ENCODE measurements around the gene GNPDA1. TPM values are rescaled to one million over a fixed set of nuclear protein-coding genes. Genes with fewer than 3 reads are reported as not detected.

Gene GNPDA1
- polyA plus RNA-seq, 1 donor (not counting 4 experiments of a cell fraction or from before 2014, with no cell fraction given): 18.0 TPM

DNA sequence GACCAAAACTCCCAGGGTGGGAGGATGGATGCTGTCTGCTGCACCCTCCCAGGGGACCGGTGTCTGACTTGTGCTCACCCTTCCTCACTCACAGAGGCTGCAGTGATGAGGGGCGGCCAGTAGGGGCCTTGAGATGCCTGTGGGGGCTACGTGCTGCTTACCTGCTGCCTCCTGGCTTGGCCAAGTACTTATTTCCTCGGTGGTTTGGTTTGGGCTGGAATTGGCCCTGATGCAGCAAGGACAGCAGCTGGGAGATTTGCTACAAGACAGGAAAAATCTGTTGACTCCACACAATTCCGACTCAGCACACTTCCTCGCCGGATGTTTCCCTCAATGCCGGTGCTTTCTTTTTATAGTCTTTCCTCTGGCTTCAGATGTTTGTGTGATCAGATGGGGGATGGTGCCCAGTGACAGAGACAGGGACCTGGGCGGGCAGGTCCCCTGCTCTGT is 61.5 kb downstream of the GNPDA1 start:
- dilution Hi-C loops (cut with MboI; ENCODE audit: extremely low pct_ligation_motif_present, low sequenced_read_pairs): no loop called here
- H2AFZ ChIP-seq (ENCODE audit: control insufficient read depth, low read length): no peak overlapping the region
- FAIRE-seq: no peak

More for the DNA sequence above, 61.5 kb downstream of the GNPDA1 start:
- H3K36me3 ChIP-seq (ENCODE audit: control insufficient read depth in 2 of 2, extremely low read depth in 1 of 2, insufficient read depth in 2 of 2, low read length in 2 of 2): no peaks in the 10 kb centered on the region
- no peaks in the 10 kb centered on the region for H3K79me2 ChIP-seq (ENCODE audit: control insufficient read depth, insufficient read depth, low read length)
- H3K9me3 ChIP-seq (ENCODE audit: control insufficient read depth, low read depth, low read length): no peaks in the 10 kb centered on the region
- H3K27me3 ChIP-seq (ENCODE audit: control insufficient read depth, extremely low read depth, insufficient read depth, low read length): no peaks in the 10 kb centered on the region
- no peaks in the 10 kb centered on the region for H3K4me1 ChIP-seq (ENCODE audit: control insufficient read depth, extremely low read depth, insufficient read depth, low read length)
- H3K9ac ChIP-seq (ENCODE audit: control insufficient read depth, extremely low read depth, insufficient read depth, low read length): no peak overlapping the region
- H3K4me2 ChIP-seq (ENCODE audit: control insufficient read depth, extremely low read depth, insufficient read depth, low read depth, low read length): no peak overlapping the region
- no peaks in the 10 kb centered on the region for H4K20me1 ChIP-seq (ENCODE audit: control insufficient read depth, extremely low read depth, insufficient read depth, low read length)
- DNase-seq (ENCODE audit: low read depth, low spot score): no peak
- H3K4me3 ChIP-seq (ENCODE audit: control insufficient read depth in 2 of 3, extremely low read depth in 1 of 3, insufficient read depth in 2 of 3, low read depth in 1 of 3, low read length in 3 of 3): no peak overlapping the region
- H3K9me1 ChIP-seq (ENCODE audit: control insufficient read depth, extremely low read depth, insufficient read depth, low read length): no peaks in the 10 kb centered on the region
- H3K27ac ChIP-seq (ENCODE audit: control insufficient read depth, insufficient read depth, low read length): no peak overlapping the region
- peak; percentile 21 to 38 (median 34) for TF ChIP-seq CTCF (optimal IDR thresholded peaks at IDR 0.05 in 1 of 3, IDR thresholded peaks at IDR 0.05 in 1 of 3, conservative IDR thresholded peaks at IDR 0.05 in 1 of 3; ENCODE audit: extremely low read depth in 1 of 3, insufficient read depth in 2 of 3, low read length in 3 of 3)
- TF ChIP-seq EZH2 (IDR thresholded peaks at IDR 0.05; ENCODE audit: low read length): no peak

Other genes with a start within 250 kb of the GNPDA1 start
- 10.0 to 19.9 TPM (median 14.2 TPM) in 3 replicates for gene PCDH1, start 134.6 kb downstream of the GNPDA1 start, polyA plus RNA-seq
- gene DELE1, start 89.2 kb downstream of the GNPDA1 start, polyA plus RNA-seq: 37.3 to 49.6 TPM (median 37.5 TPM) in 3 replicates
- 0.01 to 0.03 TPM (median 0.01 TPM) in 3 replicates for gene PCDH12, start 54.8 kb downstream of the GNPDA1 start, polyA plus RNA-seq
- 63.6 to 65.8 TPM (median 64.4 TPM) in 3 replicates for gene RNF14, start 43.9 kb downstream of the GNPDA1 start, polyA plus RNA-seq
- gene NDFIP1, start 95.8 kb upstream of the GNPDA1 start, polyA plus RNA-seq: 21.6 to 38.2 TPM (median 26.0 TPM) in 3 replicates